Stimulated activated CD8-positive, alpha-beta memory T cell treated with anti-CD3 and anti-CD28 coated beads, Interleukin-7, amount 100 ng/mL, for 48 hours (primary cell): ENCODE results near the gene MAP3K13.
"Not testable (repeated sequence)": the region's sequence is repeated elsewhere in the genome, so short reads cannot be mapped to it uniquely, and the experiment has no call there.

ENCODE experiments used
- DNase-seq, 2 donors: peaks; one replicate each; pipeline ENCODE4 v3.0.0-alpha.2; 2020; ENCODE audit warnings: low read depth in 1 of 2; ENCODE audit errors: extremely low read depth in 1 of 2

MAP3K13 gene

GRCh38 chr3:185387646-185388045, 24.7 kb downstream of the MAP3K13 start:
- no peak for DNase-seq

DNA sequence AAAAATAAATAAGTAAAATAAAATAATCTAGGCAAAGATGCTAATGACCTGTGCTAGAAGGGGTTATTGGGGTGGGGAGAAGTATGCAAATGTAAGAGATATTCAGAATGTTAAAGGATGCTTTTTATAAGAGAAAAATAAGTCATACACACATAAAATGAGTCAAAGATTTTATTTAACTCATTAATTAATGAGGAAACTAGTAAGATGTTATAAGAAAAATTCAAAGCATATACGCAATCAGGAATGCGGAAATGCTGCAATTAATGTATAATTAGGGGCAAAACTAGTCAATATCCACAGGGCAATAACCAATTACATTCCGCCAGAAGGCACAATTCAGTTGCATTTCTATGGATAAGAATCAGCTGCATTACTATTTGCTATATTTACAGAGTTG, 30.1 kb downstream of the MAP3K13 start:
- DNase-seq, result no peak

DNA sequence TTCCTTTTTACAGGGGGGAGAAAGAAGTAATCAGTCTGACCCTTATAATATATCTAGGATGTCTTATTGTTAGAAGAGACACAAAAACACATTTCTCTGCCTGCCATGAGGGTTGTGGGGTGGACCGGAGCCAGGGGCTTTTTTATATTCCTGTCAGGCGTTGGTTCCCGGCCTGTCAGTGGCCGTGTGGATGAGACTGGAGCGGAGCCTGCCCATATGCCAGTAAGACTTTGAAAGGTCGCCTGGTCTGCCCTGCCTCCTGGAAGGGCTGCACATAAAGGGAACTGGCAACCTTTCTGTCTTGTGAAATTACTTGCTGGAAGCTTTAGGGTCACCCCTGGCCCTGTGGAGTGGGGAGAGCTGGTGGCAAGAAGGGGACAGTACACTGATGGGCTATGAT, 34.7 kb downstream of the MAP3K13 start:
- DNase-seq, result no peak

DNA sequence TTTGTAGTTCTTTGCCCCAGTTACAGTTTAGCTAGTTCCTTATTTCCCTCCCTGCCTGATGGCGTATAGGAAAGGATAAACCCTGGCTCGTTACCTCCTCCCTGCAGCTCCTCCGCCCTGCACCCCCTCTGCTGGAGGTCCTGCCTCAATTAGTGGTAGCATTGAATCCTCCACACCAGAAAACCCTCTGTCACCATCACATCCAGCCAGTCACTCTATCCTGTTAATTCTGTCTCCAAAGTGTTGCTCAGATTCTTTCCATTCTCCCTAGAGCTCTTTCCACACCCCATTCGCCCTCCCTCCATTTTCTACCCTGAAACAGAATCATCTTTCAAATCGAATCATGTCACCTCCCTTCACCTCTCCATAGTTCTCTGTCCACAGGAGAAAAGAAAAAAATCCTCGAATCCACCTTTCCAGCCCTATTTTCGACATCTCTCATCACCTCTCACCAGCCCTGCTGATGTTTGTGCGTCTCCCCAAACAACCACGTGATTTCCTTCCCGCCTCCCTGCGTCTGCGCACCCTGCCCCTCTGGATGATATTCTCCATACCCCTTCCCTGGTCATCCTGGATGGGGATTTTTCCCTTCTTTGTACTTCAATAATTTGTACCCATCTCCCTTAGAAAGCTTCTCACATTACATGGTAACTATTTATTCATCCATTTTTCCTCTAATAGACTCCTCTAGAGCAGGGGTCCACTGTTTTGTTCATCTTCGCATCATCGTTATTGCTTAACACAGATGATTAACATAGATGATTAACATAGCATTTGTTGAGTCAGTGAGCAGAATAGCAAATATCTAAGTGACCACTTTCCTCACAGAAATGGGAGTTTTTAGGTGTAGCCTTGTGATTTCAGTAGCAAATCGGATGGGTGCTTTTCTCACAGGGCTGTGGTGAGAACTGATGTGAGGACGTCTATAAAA, 37.1 kb downstream of the MAP3K13 start:
- DNase-seq, result no peak

DNA sequence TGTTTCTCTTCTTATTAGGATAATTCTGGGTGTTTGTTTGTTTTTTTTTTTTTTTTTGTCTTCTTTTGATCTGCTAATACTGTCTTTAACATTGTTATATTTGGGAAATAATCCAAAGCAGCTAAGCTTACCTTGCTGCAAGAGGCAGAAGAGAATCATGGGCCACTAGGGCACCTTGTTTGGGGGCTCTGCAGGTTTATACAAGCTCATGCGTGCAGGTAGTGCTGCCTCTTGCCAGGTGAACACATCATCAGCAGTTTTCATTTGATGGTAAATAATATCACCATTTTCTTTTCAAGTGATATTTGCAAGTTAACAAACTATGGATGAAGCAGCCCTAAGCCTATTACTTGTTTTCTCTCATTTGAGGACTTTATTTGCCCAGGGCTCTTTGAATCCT, 37.9 kb downstream of the MAP3K13 start:
- no peak for DNase-seq

DNA sequence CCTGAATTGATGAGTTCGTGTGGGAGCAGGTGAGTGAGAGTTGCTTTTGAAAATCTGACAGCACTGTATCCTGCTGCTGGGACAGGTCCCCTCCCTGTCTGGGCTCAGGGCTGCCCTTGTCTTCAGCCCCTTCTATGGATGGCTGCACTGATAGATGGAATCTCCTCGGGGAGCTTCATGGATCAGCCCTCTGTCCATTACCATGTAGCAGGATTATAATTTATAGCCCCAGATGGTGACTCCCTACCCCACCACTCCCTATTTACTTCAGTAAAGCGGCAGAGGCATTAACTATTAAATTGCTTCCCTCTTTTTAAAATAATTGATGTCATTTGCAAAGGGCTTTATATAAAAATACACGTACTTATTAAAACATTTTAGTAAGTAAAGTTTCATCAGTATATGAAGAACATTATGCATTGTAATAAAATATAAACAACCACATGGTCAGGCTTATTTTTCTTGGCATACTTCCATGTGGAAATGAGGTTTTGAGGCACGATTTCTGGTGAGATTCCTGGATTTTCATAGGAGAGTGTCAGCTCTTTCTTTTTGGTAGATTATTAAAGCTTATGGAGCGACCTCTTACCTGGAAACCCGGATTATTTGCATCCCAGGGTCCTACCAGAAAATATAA, 38.5 kb downstream of the MAP3K13 start:
- DNase-seq, result no peak

DNA sequence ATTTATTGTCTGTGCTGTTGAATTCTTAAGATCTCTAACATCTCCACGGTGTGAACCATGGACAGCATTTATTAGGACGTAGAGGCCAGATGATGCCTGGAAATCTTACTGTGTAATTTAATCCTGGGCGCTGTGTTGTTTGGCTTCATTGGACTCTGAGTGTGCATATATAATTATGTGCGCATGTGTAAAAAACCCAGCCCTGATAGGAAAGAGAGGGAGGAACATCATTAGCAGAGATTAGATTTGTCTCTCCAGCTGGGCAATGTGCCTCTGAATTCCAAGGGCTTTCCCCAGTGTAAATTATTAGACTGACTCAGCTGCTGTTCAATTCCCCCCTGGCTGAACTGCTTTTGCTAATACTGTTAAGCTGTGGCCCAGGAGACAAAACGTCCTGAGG, 39.6 kb downstream of the MAP3K13 start:
- DNase-seq, result no peak

GRCh38 chr3:185403002-185403401, 40.1 kb downstream of the MAP3K13 start:
- DNase-seq, result no peak

- no peak for DNase-seq
Measured at GRCh38 chr3:185405243-185405642, 42.3 kb downstream of the MAP3K13 start.

- DNase-seq, result no peak
Measured at GRCh38 chr3:185405664-185406063, 42.7 kb downstream of the MAP3K13 start.

DNA sequence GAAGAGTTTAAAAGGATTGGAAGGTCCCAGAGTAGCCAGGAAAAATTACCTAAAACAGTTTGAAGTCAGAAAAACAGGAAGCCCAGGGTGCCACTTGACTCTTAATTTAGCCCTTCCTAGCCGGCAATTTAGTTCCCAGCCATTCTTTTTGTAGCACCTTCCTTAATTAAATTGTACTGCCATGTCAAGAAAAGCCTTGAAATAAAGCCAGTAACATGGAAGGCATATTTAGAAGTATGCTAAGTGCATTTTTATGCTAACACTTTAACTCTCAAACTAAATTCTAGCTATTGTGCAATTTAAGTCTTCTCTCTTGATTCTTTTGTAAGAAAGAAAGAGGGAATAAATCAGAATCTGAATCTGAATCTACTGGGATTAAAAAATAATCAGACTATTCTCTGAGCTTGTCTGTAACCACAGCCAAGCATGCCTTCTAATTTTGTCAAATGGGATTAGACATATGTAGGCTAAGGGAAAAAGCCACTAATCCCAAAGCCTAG, 43.2 kb downstream of the MAP3K13 start:
- no peak for DNase-seq

- no peak for DNase-seq
Measured at GRCh38 chr3:185409957-185410356, 47.0 kb downstream of the MAP3K13 start.

- no peak for DNase-seq
Measured at GRCh38 chr3:185411133-185411532, 48.2 kb downstream of the MAP3K13 start.

DNA sequence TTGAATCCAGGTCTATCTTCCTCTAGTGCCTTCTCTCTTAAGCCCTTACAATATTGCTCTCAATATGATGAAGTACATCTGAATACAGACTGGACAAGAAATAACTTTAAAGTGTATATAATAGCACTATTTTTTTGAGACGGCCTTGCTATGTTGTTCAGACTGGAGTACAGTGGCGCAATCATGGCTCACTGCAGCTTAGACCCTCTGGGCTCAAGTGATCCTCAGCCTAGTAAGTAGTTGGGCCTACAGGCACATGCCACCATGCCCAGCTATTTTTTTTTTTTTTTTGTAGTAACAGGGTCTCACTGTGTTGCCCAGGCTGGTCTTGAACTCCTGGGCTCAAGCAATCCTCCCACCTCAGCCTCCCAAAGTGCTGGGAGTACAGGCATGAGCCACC, 53.6 kb downstream of the MAP3K13 start:
- no peak for DNase-seq

DNA sequence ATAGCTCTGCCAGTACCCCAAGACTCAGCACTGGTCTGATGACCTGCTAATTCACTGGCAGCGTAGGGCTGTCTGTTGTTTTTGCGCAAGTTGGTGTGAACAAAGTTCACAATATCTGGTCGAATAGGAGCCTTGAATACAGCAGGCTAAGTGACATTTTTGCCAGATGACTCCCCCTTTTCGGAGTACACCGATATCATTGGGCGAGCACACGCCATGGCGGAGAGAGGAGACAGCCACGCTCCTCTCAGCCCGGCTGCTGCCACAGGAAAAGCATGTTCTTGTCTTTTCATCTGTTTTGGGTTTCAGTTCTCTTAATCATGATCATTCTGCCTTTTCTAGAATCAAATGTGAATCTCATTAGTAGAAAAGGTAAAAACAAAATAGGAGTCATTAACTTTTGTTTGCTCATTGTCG, 55.6 kb downstream of the MAP3K13 start:
- DNase-seq, result not testable (repeated sequence)

DNA sequence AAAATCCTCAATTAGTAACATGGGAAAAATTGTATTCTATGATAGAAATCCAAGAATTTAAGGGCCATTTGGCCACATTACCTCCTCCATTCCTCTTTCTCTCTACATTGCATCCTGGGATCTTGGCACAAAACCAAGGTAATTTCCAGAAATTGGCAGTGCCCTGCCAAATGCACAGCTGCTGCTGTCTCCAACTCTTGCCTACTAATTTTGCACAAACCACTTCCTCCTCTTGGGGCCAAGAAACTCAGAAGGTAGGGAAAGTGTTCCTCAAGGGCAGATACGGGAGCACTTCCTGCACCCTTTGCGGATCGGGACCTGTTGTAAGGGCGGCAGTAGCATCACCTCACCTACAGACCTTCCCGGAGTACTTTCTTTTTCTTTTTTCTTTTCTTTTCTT, 57.8 kb downstream of the MAP3K13 start:
- DNase-seq, result no peak

DNA sequence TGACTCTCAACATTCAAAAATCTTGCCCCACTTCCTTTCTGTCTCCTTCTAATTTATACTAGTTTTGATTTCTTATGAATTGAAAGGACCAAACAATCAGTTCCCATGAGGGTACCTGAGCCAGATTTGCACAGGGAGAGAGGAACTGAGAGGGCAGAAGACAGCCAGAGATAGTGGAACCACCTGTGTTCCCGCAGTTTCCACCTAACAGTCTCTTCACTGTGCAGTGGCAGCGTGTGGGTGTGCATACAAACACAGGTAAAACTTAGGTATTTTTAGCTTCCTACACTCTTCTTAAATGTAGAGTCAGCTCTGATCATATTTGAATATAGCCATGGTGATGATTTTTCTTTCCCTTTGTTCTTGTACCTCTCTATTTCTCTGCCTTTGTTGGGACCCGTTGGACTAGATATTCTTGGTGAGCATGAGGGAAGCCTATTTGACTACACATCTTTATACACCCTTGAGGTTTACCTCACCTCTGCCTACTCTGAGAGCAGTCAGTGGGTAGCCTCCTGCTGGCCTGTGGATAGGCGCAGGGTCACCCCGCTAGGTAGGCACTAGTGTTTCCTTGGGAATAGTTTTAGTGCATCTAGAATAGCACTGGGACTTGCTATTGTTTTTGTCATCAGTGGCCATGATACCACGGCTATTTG, 58.8 kb downstream of the MAP3K13 start:
- no peak for DNase-seq

- no peak for DNase-seq
Measured at GRCh38 chr3:185422677-185423076, 59.7 kb downstream of the MAP3K13 start.

- DNase-seq, result no peak
Measured at GRCh38 chr3:185423178-185423577, 60.2 kb downstream of the MAP3K13 start.

DNA sequence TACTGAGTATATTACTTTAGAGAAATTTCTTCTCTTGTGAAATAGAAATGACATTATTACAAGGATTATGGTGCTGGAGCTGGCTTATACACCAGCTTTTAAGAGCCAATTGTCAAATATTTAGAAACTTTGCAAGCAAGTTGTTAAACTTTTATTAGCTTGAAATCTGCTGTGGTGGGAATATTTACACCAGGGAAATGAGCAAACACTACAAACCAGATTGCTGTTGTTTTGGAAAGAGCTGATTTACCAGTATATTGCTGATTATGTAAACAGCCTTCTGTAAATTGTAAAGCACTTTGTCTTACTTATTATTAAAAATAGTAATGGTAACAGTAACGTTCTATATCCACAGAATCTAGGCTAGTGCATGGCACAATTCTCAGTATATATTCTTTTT, 61.5 kb downstream of the MAP3K13 start:
- DNase-seq, result no peak

DNA sequence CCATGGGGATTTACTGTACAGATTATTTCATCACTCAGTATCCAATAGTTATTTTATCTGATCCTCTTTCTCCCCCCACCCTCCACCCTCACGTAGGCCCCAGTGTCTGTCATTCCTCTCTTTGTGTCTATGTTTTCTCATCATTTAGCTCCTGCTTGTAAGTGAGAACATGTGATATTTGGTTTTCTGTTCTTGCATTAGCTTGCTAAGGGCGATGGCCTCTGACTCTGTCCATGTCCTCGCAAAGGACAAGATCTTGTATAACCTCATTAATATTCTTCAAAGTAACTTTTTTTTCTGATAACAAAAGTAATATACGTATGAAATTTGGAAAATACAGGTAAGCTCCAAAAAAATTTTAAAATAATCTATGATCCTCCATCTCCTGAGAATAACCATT, 67.4 kb downstream of the MAP3K13 start:
- no peak for DNase-seq
